Spleen (tissue), 11 donors: Measurements from ENCODE around the gene ZNF292. TPM values are rescaled to one million over a fixed set of nuclear protein-coding genes. Genes with fewer than 3 reads are reported as not detected.
A peak's percentile ranks its signal among the peaks of the same experiment; 100 is the strongest.
"Not testable (repeated sequence)": the region's sequence is repeated elsewhere in the genome, so short reads cannot be mapped to it uniquely, and the experiment has no call there.

Experiments used
- DNase-seq: peaks from one replicate; pipeline ENCODE4 v3.0.0-alpha.2; 2020
- H3K27ac ChIP-seq, 8 donors: fragments of 200-600 bp; sonication (generic) in 7 of 8; 1 replicate in 4 of 8; 2 replicates in 4 of 8; pipeline versions ENCODE4 v1.5.0 to v1.8.0; 2016 to 2021; ENCODE audit warnings: inconsistent platforms in 4 of 8, mild to moderate bottlenecking in 4 of 8, moderate library complexity in 1 of 8
- H3K27me3 ChIP-seq, 7 donors: fragments of 200-600 bp; sonication (generic) in 6 of 7; replicated peaks in 1 of 7; 1 replicate in 4 of 7; 2 replicates in 3 of 7; pipeline versions ENCODE4 v1.5.0 to v1.8.0; 2016 to 2021; ENCODE audit warnings: inconsistent platforms in 3 of 7, mild to moderate bottlenecking in 1 of 7
- H3K36me3 ChIP-seq, 6 donors: fragments of 200-600 bp; sonication (generic) in 5 of 6; 1 replicate in 4 of 6; 2 replicates in 2 of 6; pipeline versions ENCODE4 v1.5.0 to v1.8.0; 2016 to 2021; ENCODE audit warnings: inconsistent platforms in 2 of 6
- H3K4me1 ChIP-seq, 6 donors: fragments of 200-600 bp; sonication (generic) in 5 of 6; 1 replicate in 3 of 6; 2 replicates in 3 of 6; pipeline versions ENCODE4 v1.5.0 to v1.8.0; 2016 to 2021; ENCODE audit warnings: inconsistent platforms in 3 of 6
- H3K4me3 ChIP-seq, 8 donors: fragments of 200-600 bp; sonication (generic) in 7 of 8; 1 replicate in 4 of 8; 2 replicates in 4 of 8; pipeline versions ENCODE4 v1.5.0 to v1.8.0; 2016 to 2021; ENCODE audit warnings: inconsistent platforms in 4 of 8, mild to moderate bottlenecking in 4 of 8, moderate library complexity in 2 of 8
- H3K9me3 ChIP-seq, 8 donors: fragments of 200-600 bp; sonication (generic) in 7 of 8; 1 replicate in 4 of 8; 2 replicates in 4 of 8; pipeline versions ENCODE4 v1.5.0 to v1.8.0; 2016 to 2021; ENCODE audit warnings: inconsistent platforms in 4 of 8
- POLR2A ChIP-seq, 3 donors: fragments of 450-650 bp; IDR thresholded peaks; one replicate each; pipeline ENCODE4 v1.5.1; 2017; ENCODE audit warnings: antibody characterized with exemption in 3 of 3, mild to moderate bottlenecking in 1 of 3
- POLR2AphosphoS5 ChIP-seq, 3 donors: sonication (generic); formaldehyde crosslinking; IDR thresholded peaks; one replicate each; pipeline ENCODE4 v1.5.1; 2017; ENCODE audit warnings: antibody characterized with exemption in 3 of 3
- WGBS, 5 donors: extraction: QIAGEN DNeasy Blood & Tissue Kit in 3 of 5; methylation state at CpG; one replicate each; pipeline versions ENCODE4 v1.1.5 to v1.1.7; 2013 to 2018; 5-methylcytosine and 5-hydroxymethylcytosine counted together
- intact Hi-C: fragments of 100-400 bp; cut with DNase I; formaldehyde crosslinking; loops from one replicate; pipeline ENCODE4 v1.15.0; 2023; ENCODE audit warnings: low total_unique reads
- polyA plus RNA-seq, 3 donors: library from polyadenylated mRNA; stranded (reverse); fragments of 200-250 nt; gene quantifications; one replicate each; pipeline ENCODE4 v1.2.1, GENCODE V29; 2013
- total RNA-seq, 7 donors: library from RNA; depleted of rRNA in 3 of 7; stranded (reverse); fragments of >200 nt in 3 of 7; fragmentation: NEBNext Ultra II Directional in 4 of 7; extraction: Animal tissue kit (Norgen Biotek cat#: 25700) in 4 of 7; gene quantifications; one replicate each; pipeline versions ENCODE4 v1.1.0 to v1.2.1, GENCODE V29; 2016 to 2021
- TF ChIP-seq, protein P1 (sequence below), 11 experiments: fragments of 200-600 bp in 7 of 11; fragments of 450-650 bp in 4 of 11; sonication (generic) in 4 of 11; IDR thresholded peaks in 8 of 11; conservative IDR thresholded peaks in 3 of 11; 1 replicate in 7 of 11; 2 replicates in 4 of 11; pipeline versions ENCODE4 v1.4.0 to v1.8.0; 2016 to 2021; ENCODE audit warnings: antibody characterized with exemption in 11 of 11, inconsistent platforms in 4 of 11, mild to moderate bottlenecking in 1 of 11
- donor health status: healthy with polysubstance abuse.
- donor health status: DM: no; HTN: no; CAD: no; lungs with moderate emphysema.
- donor health status: DM: no; HTN: no; CAD: no.
- donor health status: Bipolar disorder and iron deficiency.
- donor health status: healthy.
- donor health status: DM: no; HTN: no; CAD: no.
- donor health status: DM: yes; HTN: yes; CAD: no.

Gene ZNF292
- total and polyA plus RNA-seq, 10 donors, result 5.1 to 76.2 (median 50.2) TPM

- DNase-seq, result no peak
- Histone ChIP-seq H3K9me3 (no peaks in the 10 kb centered on the region), H3K27me3 (peaks cover 0 to 10% (median 0%) of the 10 kb centered on the region in 7 donors), H3K27ac (no peak overlapping the region), H3K4me1 (peaks cover 0 to 5% (median 0%) of the 10 kb centered on the region in 6 donors), H3K4me3 (no peak overlapping the region), H3K36me3 (no peaks in the 10 kb centered on the region)
- TF ChIP-seq, protein P1, sequence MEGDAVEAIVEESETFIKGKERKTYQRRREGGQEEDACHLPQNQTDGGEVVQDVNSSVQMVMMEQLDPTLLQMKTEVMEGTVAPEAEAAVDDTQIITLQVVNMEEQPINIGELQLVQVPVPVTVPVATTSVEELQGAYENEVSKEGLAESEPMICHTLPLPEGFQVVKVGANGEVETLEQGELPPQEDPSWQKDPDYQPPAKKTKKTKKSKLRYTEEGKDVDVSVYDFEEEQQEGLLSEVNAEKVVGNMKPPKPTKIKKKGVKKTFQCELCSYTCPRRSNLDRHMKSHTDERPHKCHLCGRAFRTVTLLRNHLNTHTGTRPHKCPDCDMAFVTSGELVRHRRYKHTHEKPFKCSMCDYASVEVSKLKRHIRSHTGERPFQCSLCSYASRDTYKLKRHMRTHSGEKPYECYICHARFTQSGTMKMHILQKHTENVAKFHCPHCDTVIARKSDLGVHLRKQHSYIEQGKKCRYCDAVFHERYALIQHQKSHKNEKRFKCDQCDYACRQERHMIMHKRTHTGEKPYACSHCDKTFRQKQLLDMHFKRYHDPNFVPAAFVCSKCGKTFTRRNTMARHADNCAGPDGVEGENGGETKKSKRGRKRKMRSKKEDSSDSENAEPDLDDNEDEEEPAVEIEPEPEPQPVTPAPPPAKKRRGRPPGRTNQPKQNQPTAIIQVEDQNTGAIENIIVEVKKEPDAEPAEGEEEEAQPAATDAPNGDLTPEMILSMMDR (IDR thresholded peaks at IDR 0.05 in 8 of 11, conservative IDR thresholded peaks at IDR 0.05 in 3 of 11), result peak; percentile 58 to 87 (median 79)
- TF ChIP-seq POLR2A (IDR thresholded peaks at IDR 0.05) (no peak), POLR2AphosphoS5 (IDR thresholded peaks at IDR 0.05) (no peak)
- intact Hi-C loops, result loop anchor here (10.0 kb wide), 1 partner anchor 96 kb away; no protein-coding TSS in a partner anchor
- 9 to 30% (median 12%) methylated on average over 1 of the region's 1 CpG for WGBS, 5 donors
Measured at GRCh38 chr6:87139236-87139635, 16.1 kb upstream of the ZNF292 start.

DNA sequence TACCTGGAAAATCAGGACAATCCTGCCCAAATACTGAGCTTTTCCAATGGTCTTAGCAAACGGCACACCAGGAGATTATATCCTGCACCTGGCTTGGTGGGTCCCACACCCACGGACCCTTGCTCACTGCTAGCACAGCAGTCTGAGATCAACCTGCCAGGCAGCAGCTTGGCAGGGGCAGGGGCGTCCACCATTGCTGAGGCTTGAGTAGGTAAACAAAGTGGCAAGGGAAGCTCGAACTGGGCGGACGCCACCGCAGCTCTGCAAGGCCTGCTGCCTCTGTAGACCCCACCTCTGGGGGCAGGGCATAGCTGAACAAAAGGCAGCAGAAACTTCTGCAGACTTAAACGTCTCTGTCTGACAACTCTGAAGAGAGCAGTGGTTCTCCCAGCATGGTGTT is 15.4 kb upstream of the ZNF292 start:
- intact Hi-C loops, result loop anchor here (10.0 kb wide), 1 partner anchor 95 kb away; no protein-coding TSS in a partner anchor
- not testable (repeated sequence) for H3K4me1 ChIP-seq, DNase-seq, H3K9me3 ChIP-seq, H3K4me3 ChIP-seq, H3K36me3 ChIP-seq, H3K27me3 ChIP-seq, H3K27ac ChIP-seq
- WGBS, 5 donors, result 88 to 98% (median 94%) methylated on average over 7 to 8 of the region's 8 CpGs

DNA sequence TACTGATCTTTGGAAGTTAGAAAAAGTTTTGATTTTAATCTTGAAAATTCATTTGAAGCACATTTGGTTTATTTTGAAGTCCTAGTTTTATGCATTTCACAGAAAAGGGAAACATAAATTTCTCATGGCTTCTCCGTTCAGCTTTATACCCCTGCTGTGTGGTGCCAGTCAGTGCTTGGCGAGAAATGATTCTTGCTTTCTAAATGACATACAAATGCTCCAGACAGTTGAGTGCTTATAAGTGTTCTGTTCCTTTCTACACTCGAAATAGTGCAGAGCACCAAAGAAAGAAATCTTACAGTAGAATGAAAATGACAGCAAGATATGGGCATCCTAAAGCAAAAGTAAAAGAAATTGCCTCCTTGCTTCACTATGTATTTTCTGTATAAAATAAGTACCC is 9.0 kb upstream of the ZNF292 start:
- WGBS, 5 donors, result 51 to 70% (median 59%) methylated on average over 3 of the region's 3 CpGs
- Histone ChIP-seq H3K36me3 (no peaks in the 10 kb centered on the region), H3K4me3 (peak overlapping the region in 1 of 8 donors; percentile 30), H3K4me1 (peaks cover 0 to 5% (median 4%) of the 10 kb centered on the region in 6 donors), H3K27ac (no peak overlapping the region), H3K27me3 (no peaks in the 10 kb centered on the region), H3K9me3 (no peaks in the 10 kb centered on the region)
- no peak for DNase-seq
- TF ChIP-seq POLR2A (IDR thresholded peaks at IDR 0.05), result no peak
- TF ChIP-seq, protein P1 (IDR thresholded peaks at IDR 0.05 in 8 of 11, conservative IDR thresholded peaks at IDR 0.05 in 3 of 11), result no peak
- no peak for TF ChIP-seq POLR2AphosphoS5 (IDR thresholded peaks at IDR 0.05)
- intact Hi-C loops, result no loop called here

DNA sequence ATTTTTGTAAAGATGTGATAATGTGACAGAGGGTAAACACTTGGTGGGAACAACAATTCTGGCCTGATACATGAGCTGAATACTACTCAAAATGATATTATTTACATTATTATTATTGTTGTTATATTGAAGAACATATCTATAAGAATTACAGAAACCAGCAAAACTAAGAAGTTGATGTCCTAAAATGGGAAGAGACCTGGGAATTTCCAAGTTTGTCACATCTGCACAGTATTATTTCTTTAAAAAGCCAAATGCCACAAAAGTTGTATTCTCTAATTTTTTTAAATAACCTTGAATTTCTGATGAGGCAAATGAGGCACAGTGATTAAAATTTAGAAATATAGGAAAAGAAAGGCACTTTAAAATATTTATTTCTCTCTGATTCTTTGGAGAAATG is 5.0 kb upstream of the ZNF292 start:
- TF ChIP-seq POLR2A (IDR thresholded peaks at IDR 0.05), result no peak
- no peak for DNase-seq
- Histone ChIP-seq H3K27ac (no peak overlapping the region), H3K36me3 (no peaks in the 10 kb centered on the region), H3K9me3 (no peaks in the 10 kb centered on the region), H3K27me3 (no peaks in the 10 kb centered on the region), H3K4me1 (peaks cover 24 to 39% (median 34%) of the 10 kb centered on the region in 6 donors), H3K4me3 (no peak overlapping the region)
- intact Hi-C loops, result no loop called here

DNA sequence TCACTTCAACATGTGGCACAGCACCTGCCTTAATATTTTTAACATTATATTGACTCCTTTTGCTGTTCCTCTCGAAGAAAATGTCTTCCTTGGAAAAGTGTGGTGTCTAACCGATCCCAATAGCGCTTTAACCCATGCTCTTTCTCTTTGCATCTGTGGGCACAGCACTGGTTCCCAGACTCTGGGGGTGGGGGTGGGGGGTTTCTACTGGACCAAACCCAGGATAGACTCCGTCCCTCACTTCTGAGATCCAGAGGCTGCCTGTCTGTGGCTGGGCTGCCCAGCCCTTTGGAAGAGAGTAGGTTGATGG is 3.9 kb upstream of the ZNF292 start:
- DNase-seq, result no peak
- intact Hi-C loops, result no loop called here
- H3K4me3 ChIP-seq, result peak overlapping the region; percentile 37 to 81 (median 53)
- H3K4me1 ChIP-seq, result peaks cover 26 to 44% (median 38%) of the 10 kb centered on the region in 6 donors
- peak overlapping the region; percentile 88 to 97 (median 90) for H3K27ac ChIP-seq
- no peaks in the 10 kb centered on the region for H3K36me3 ChIP-seq
- H3K27me3 ChIP-seq, result no peaks in the 10 kb centered on the region
- TF ChIP-seq, protein P1 (IDR thresholded peaks at IDR 0.05 in 8 of 11, conservative IDR thresholded peaks at IDR 0.05 in 3 of 11), result no peak
- TF ChIP-seq POLR2AphosphoS5 (IDR thresholded peaks at IDR 0.05) (no peak), POLR2A (IDR thresholded peaks at IDR 0.05) (no peak)
- 31 to 55% (median 38%) methylated on average over 4 of the region's 4 CpGs for WGBS, 5 donors
- no peaks in the 10 kb centered on the region for H3K9me3 ChIP-seq
